Osteoblast (primary cell): ENCODE measurements around the gene VPS13D. TPM values are rescaled to one million over a fixed set of nuclear protein-coding genes. Genes with fewer than 3 reads are reported as not detected.

Experiments
- DNase-seq: peaks from one replicate; pipeline ENCODE4 v3.0.0; 2011; ENCODE audit warnings: low spot score, mixed read lengths; ENCODE audit not compliant: insufficient read length; ENCODE audit errors: missing footprints
- H2AFZ ChIP-seq: 2 replicates; pipeline ENCODE4 v1.6.0; 2011; ENCODE audit warnings: mild to moderate bottlenecking, low read length
- H3K27ac ChIP-seq: 2 replicates; pipeline ENCODE4 v1.5.1; 2011; ENCODE audit warnings: mild to moderate bottlenecking, low read depth, low read length, moderate library complexity
- H3K27me3 ChIP-seq: 2 replicates; pipeline ENCODE4 v1.6.0; 2012; ENCODE audit warnings: mild to moderate bottlenecking, control low read depth, inconsistent platforms, low read length, moderate library complexity; ENCODE audit not compliant: insufficient read depth
- H3K36me3 ChIP-seq: 2 replicates; pipeline ENCODE4 v1.5.1; 2011; ENCODE audit warnings: mild to moderate bottlenecking, low read length, control low read depth, moderate library complexity; ENCODE audit not compliant: insufficient read depth
- H3K4me1 ChIP-seq: 2 replicates; pipeline ENCODE4 v1.5.1; 2011; ENCODE audit warnings: mild to moderate bottlenecking, low read length, control low read depth, moderate library complexity; ENCODE audit not compliant: insufficient read depth
- H3K4me2 ChIP-seq: 2 replicates; pipeline ENCODE4 v1.6.0; 2011; ENCODE audit warnings: mild to moderate bottlenecking, low read length; ENCODE audit not compliant: insufficient read depth
- H3K4me3 ChIP-seq: fragments of 200-600 bp; sonication (generic); 3 replicates; pipeline ENCODE4 v1.5.1; 2012; ENCODE audit warnings: mild to moderate bottlenecking, low read length, inconsistent platforms; ENCODE audit not compliant: insufficient read depth
- H3K79me2 ChIP-seq: 2 replicates; pipeline ENCODE4 v1.6.0; 2012; ENCODE audit warnings: mild to moderate bottlenecking, low read length, control low read depth, inconsistent platforms; ENCODE audit not compliant: insufficient read depth
- H3K9me3 ChIP-seq: 2 replicates; pipeline ENCODE4 v1.5.1; 2011; ENCODE audit warnings: low read depth, low read length, control low read depth
- H4K20me1 ChIP-seq: 2 replicates; pipeline ENCODE4 v1.6.0; 2012; ENCODE audit warnings: mild to moderate bottlenecking, low read length, control low read depth; ENCODE audit not compliant: insufficient read depth
- total RNA-seq: library from RNA; depleted of rRNA; stranded (reverse); fragments of >200 nt; gene quantifications from 2 replicates; pipeline ENCODE4 v1.2.3, GENCODE V29; 2012
- TF ChIP-seq, protein P1 (sequence below): IDR thresholded peaks from 2 replicates; pipeline ENCODE4 v1.5.1; 2011; ENCODE audit warnings: mild to moderate bottlenecking, low read depth, low read length, moderate library complexity; ENCODE audit errors: extremely low read depth

VPS13D gene
- total RNA-seq, 1 donor, result 48.5 TPM

DNA sequence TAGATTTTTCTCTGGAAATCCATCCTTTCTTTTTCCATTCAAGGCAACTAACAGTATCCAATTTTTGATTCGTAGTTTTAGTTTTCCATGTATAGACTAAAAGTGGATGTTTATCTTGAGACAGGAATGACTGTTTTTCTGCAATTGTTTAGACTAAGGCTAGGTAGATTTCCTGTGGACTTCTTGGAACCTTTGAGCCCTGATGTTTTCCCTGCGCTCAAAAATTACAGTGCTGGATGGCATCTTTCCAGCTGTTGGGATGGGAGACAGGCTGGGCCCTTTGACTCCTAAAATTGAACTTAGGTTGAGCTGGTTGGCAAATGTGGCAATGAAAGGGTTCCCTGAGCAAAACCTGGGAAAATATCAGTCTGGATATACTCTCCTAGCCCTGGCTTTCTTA is 207.8 kb downstream of the VPS13D start:
- H3K9me3 ChIP-seq, result no peaks in the 10 kb centered on the region
- H2AFZ ChIP-seq, result no peak overlapping the region
- peaks cover 7% of the 10 kb centered on the region for H3K36me3 ChIP-seq
- no peaks in the 10 kb centered on the region for H4K20me1 ChIP-seq
- no peaks in the 10 kb centered on the region for H3K27me3 ChIP-seq
- TF ChIP-seq, protein P1, sequence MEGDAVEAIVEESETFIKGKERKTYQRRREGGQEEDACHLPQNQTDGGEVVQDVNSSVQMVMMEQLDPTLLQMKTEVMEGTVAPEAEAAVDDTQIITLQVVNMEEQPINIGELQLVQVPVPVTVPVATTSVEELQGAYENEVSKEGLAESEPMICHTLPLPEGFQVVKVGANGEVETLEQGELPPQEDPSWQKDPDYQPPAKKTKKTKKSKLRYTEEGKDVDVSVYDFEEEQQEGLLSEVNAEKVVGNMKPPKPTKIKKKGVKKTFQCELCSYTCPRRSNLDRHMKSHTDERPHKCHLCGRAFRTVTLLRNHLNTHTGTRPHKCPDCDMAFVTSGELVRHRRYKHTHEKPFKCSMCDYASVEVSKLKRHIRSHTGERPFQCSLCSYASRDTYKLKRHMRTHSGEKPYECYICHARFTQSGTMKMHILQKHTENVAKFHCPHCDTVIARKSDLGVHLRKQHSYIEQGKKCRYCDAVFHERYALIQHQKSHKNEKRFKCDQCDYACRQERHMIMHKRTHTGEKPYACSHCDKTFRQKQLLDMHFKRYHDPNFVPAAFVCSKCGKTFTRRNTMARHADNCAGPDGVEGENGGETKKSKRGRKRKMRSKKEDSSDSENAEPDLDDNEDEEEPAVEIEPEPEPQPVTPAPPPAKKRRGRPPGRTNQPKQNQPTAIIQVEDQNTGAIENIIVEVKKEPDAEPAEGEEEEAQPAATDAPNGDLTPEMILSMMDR, result no peak
- no peak for DNase-seq
- H3K79me2 ChIP-seq, result no peaks in the 10 kb centered on the region
- H3K27ac ChIP-seq, result peak overlapping the region; percentile 74
- H3K4me3 ChIP-seq, result no peak overlapping the region
- peak overlapping the region; percentile 35 for H3K4me2 ChIP-seq
- peaks cover 54% of the 10 kb centered on the region for H3K4me1 ChIP-seq

DNA sequence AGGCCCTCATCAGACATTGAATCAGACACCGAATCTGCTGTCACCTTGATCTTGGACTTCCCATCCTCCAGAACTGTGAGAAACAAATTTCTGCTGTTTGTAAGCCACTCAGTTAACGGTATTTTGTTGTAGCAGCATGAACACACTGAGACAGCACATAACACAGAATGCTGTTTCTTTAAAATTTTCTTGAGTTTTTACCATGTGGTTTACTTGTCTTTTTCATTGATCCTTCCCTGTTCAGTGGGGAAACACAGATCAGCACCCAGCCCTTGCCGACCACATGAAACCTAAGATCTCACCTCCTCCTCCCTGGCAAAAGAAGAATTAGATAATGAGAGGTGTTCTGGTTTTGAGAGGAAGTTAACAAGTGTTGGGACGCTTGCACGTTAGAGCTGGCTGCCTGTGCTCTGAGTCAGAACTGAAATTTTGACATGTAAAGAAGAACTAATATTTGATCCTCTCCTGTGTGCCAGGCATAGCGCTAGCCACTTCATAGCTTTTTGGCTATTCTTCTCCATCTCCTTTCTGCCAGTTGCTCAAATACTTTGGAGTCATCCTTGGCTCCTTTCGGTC is 208.6 kb downstream of the VPS13D start:
- Histone ChIP-seq H3K4me1 (peaks cover 48% of the 10 kb centered on the region), H4K20me1 (no peaks in the 10 kb centered on the region), H3K4me2 (no peak overlapping the region), H2AFZ (no peak overlapping the region), H3K27ac (no peak overlapping the region), H3K79me2 (no peaks in the 10 kb centered on the region), H3K9me3 (no peaks in the 10 kb centered on the region), H3K36me3 (peaks cover 7% of the 10 kb centered on the region), H3K27me3 (no peaks in the 10 kb centered on the region), H3K4me3 (no peak overlapping the region)
- DNase-seq, result no peak
- TF ChIP-seq, protein P1, result no peak

DNA sequence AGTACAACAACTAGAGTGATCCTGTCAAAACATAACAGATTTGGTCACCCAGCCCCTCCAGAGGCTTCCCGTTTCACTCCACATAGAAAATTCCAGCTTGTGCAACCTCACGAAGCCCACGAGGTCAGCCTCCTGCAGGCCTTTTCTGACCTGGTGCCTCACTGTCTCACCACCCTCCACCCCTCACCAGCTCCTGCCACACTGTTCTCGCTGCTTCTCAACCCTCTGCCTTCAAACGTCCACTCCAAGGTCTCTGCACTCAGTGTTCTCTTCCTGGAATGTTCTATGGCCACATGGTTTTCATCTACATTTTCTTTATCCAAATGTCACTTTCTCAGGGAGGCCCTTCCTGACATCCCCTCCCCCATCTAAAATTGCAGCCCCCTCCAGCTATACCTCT is 209.2 kb downstream of the VPS13D start:
- Histone ChIP-seq H3K27me3 (no peaks in the 10 kb centered on the region), H3K4me2 (no peak overlapping the region), H3K36me3 (peaks cover 7% of the 10 kb centered on the region), H3K9me3 (no peaks in the 10 kb centered on the region), H3K79me2 (no peaks in the 10 kb centered on the region), H4K20me1 (no peaks in the 10 kb centered on the region), H3K27ac (no peak overlapping the region), H3K4me1 (peaks cover 42% of the 10 kb centered on the region), H2AFZ (no peak overlapping the region), H3K4me3 (no peak overlapping the region)
- TF ChIP-seq, protein P1, result no peak
- no peak for DNase-seq

DNA sequence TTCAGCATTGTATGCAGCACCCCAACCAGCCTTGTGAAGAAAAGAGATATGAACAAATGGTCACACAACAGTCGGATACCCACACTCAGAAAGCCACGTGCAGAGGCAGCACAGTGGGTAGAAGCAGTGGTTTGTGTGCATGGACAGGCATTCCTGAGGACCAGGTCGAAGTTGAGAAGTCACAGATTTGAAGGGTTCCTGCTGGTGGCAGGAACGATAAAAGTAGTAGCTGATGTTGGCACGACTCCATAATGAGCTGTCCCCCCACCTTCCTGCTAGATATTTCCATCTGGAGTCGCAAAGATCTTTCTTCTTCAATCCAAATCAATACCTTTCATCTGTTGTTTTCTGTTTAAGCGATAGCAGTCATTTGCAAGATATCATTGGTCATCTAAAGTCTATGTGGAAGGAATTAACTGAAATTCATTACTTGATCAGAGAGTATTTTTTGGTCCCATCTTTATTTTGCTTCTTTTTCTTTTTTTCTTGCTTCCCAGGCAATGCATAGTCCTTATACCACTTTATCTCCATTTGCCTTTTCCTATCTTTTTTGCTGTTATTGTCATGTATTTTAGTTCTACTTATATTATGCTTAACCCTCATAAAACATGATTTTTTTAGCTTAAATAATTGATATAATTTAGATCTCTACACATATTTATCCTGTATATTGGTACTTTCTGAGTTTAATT is 211.7 kb downstream of the VPS13D start:
- peaks cover 21% of the 10 kb centered on the region for H3K4me1 ChIP-seq

More for the DNA sequence above, 211.7 kb downstream of the VPS13D start:
- Histone ChIP-seq H4K20me1 (no peaks in the 10 kb centered on the region), H3K9me3 (no peaks in the 10 kb centered on the region), H3K79me2 (no peaks in the 10 kb centered on the region), H3K27ac (no peak overlapping the region), H2AFZ (no peak overlapping the region), H3K4me2 (no peak overlapping the region), H3K4me3 (no peak overlapping the region), H3K36me3 (peaks cover 7% of the 10 kb centered on the region), H3K27me3 (no peaks in the 10 kb centered on the region)
- no peak for DNase-seq
- TF ChIP-seq, protein P1, result no peak
